Smooth muscle cell of the pulmonary artery (primary cell): Measurements from ENCODE around the gene SYP. TPM values are rescaled to one million over a fixed set of nuclear protein-coding genes. Genes with fewer than 3 reads are reported as not detected.

Experiments
- total RNA-seq: library from RNA; depleted of rRNA; stranded (reverse); fragments of >200 nt; gene quantifications from 2 replicates; pipeline ENCODE4 v1.2.3, GENCODE V29; 2014

Gene SYP
- total RNA-seq = 0.52 and 0.59 TPM in 2 replicates

DNA sequence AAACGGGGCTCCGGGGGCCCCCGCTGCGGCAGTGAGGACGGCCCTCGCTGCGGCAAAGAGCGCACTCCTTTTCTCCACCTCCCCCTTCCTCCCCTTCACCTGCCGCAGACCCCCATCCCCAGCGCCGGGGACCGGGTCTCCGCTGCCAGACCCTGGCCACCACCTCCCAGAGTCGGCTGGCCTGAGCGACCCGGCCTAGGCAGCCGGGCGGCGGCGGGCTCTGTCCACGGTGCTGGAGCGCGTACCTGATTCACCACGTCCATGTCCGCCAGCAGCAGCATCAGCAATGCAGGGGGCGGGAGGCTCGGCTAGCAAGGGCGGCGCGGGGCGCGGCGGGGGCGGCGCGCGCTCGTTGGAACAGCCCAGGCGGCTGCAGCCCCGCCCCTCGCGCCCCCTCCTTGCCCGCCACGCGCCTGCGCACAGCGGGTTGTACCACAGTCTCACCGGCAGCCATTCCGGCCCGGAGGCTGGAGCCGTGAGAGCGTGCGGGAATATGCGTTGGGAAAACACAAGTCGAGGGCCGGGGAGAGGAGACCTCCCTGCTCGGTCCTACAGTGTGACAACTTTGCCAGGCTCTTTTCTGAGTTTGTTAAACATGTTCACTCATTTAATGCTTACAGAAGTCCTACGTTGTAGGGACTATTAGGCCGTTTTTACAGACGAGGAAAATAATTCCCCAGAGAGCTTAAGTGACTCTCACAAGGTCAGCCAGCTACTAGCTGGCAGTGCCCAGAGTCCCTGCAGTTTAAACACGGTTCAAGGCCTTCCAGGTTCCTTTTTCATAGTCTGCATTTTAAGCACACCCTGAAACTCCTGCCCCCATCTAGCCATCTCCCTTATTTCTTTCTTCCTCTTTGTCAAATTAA lies at the start of gene SYP:
Gene SYP (minus strand): TSS at position 288 of the 866 bp plus-strand sequence. CDS start 7 bp downstream, at position 281.

DNA sequence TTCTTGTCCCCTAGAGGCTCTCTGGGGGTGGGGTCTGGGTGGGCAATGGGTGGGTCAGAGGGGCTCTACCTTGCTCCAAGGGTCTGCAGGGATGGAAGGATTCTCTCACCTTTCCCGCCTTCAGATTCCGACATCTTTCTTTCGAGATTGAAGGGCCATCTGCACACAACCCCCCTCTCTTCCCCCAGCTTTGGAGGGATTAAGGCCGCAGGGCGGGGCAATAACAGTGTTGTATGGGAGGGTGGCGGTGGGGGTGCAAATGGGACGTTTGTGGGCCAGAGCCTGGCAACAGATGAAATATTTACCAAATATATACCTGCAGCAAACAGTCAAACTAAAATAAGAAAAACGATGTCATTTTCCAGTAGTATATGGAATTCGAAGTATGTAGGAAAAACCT lies 33.2 kb upstream of the SYP start, which contains the start of gene CACNA1F:
Gene CACNA1F (minus strand): TSS at position 165 of the 400 bp plus-strand sequence. CDS start 31 bp downstream, at position 134.

DNA sequence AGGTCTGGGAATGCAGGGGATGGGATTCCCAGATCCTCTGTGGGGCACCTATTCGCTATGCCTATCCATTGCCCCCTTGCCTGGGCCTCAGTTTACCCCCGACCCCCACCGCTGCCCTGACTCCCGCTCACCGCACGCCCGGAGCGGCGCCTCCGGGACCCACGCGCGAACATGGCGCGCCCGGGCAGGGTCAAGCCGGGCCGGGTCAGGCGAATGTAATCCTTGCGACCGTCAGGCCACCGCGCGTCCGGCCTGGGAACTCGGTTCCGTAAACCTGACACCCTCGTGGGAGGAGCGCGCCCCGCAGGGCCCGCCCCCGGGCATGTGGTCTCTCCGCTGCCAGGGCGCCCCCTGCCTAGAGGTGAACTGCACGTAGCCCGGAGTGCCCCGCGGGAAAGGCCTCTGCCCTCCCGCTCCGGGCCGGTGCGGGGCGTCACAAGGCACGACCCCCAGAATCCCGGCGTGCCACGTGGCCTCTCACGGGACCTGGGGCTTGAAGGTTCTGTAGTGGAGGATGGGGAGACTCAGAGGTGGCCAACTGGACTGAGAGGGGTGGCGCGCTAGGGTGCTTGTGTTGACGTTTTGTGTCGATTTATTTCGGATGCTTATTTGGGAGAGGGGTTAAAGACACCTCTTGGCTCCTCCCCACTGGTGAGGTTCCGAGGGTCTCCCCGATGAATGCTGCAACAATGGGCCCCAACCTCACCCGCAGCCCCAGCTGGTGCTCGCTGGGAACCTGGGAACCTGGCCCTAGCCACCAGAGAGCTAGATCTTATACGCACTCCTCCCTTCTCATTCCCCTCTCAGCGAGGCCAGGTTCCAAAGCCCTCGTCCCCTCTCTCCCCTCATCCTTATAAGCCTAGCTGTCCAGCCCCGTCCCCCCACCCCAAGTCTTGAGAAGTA lies 13.6 kb downstream of the SYP start, which contains the start of gene PRICKLE3:
Gene PRICKLE3 (minus strand): TSS at position 249 of the 903 bp plus-strand sequence. CDS start 76 bp downstream, at position 173.

DNA sequence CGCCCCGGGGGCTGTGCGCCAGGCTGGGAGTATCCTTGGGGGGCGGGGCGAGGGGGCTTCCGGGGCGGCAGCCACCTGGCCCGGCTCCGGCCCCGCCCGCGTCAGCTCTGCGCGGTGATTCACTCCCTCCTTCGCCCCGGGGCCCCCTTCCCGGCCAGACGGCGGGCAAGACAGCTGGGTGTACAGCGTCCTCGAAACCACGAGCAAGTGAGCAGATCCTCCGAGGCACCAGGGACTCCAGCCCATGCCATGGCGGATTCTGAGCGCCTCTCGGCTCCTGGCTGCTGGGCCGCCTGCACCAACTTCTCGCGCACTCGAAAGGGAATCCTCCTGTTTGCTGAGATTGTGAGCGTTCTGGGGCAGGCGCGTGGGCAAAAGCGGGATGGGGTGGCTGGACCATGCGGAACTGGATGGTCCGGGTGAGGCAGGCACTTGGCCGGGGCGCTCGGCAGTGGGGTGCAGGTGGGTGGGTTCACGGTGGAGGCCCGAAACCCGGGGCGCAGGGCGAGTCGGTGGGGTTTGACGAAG lies 28.2 kb downstream of the SYP start, which contains the start of gene PLP2:
Gene PLP2 (plus strand): TSS at position 147 of the 528 bp plus-strand sequence. CDS start 103 bp downstream, at position 250.

DNA sequence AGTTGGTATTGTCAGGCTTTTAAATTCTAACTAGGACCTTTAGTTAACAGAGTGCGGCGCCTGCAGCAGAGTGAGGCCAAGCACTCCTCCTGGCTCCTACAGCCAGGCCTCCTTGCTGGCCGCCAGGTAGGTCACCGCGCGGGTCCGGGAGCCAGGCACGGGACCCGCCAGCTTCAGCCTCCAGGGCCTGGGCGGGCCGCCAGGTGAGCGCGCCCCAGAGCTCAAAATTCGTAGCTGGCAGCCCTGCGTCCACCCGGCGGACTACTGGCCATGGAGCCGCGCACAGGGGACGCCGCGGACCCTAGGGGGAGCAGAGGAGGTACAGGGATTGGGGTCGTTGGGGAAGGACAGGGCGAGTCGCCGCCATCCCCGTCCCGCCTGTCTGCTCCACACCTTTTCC lies 37.4 kb downstream of the SYP start, which contains the start of gene MAGIX:
Gene MAGIX (plus strand): TSS at position 139 of the 400 bp plus-strand sequence. CDS start 132 bp downstream, at position 271.

Other genes starting within 250 kb of the SYP start
- 40.3 and 40.5 TPM in 2 replicates for gene OTUD5, start 242.6 kb downstream of the SYP start, total RNA-seq
- 2.3 and 2.8 TPM in 2 replicates for gene KCND1, start 228.3 kb downstream of the SYP start, total RNA-seq
- gene GRIPAP1, start 197.9 kb downstream of the SYP start, total RNA-seq = 22.3 and 24.3 TPM in 2 replicates
- 51.7 and 53.5 TPM in 2 replicates for gene TFE3, start 156.8 kb downstream of the SYP start, total RNA-seq
- gene CCDC120, start 141.2 kb downstream of the SYP start, total RNA-seq = 0.98 and 1.3 TPM in 2 replicates
- gene PRAF2, start 126.2 kb downstream of the SYP start, total RNA-seq = 28.1 and 28.6 TPM in 2 replicates
- 42.9 and 44.4 TPM in 2 replicates for gene WDR45, start 120.3 kb downstream of the SYP start, total RNA-seq
- gene GPKOW, start 76.5 kb downstream of the SYP start, total RNA-seq = 18.2 and 18.9 TPM in 2 replicates
- 2.2 and 4.2 TPM in 2 replicates for gene MAGIX, start 37.4 kb downstream of the SYP start, total RNA-seq
- 21.6 and 22.8 TPM in 2 replicates for gene PLP2, start 28.3 kb downstream of the SYP start, total RNA-seq
- gene PRICKLE3, start 13.8 kb downstream of the SYP start, total RNA-seq = 8.6 and 15.0 TPM in 2 replicates
- gene CACNA1F, start 33.1 kb upstream of the SYP start, total RNA-seq = not detected in 2 replicates
- 13.0 and 13.8 TPM in 2 replicates for gene CCDC22, start 35.3 kb upstream of the SYP start, total RNA-seq
- gene FOXP3, start 64.5 kb upstream of the SYP start, total RNA-seq = 0.07 and 0.13 TPM in 2 replicates
- 6.8 and 8.5 TPM in 2 replicates for gene PPP1R3F, start 69.6 kb upstream of the SYP start, total RNA-seq
- gene GAGE10, start 103.5 kb upstream of the SYP start, total RNA-seq = not detected in 2 replicates
- not detected in 2 replicates for gene GAGE12J, start 121.8 kb upstream of the SYP start, total RNA-seq
- not detected in 2 replicates for gene GAGE13, start 131.4 kb upstream of the SYP start, total RNA-seq